ENCODE results near the gene TMEM33.

Gene TMEM33

GRCh38 chr4:41939016-41939626 is 3.9 kb downstream of the TMEM33 start:
- in situ Hi-C loops (cut with HindIII; ENCODE audit: low sequenced_read_pairs), result no loop called here

GRCh38 chr4:41940834-41941233 is 5.6 kb downstream of the TMEM33 start:
- in situ Hi-C loops (cut with HindIII; ENCODE audit: low sequenced_read_pairs), result no loop called here

- in situ Hi-C loops (cut with HindIII; ENCODE audit: low sequenced_read_pairs), result no loop called here
Observed at GRCh38 chr4:41943506-41943905, 8.3 kb downstream of the TMEM33 start.

- in situ Hi-C loops (cut with HindIII; ENCODE audit: low sequenced_read_pairs), result no loop called here
Observed at GRCh38 chr4:41944089-41944488, 8.9 kb downstream of the TMEM33 start.

- in situ Hi-C loops (cut with HindIII; ENCODE audit: low sequenced_read_pairs), result loop anchor here (5.0 kb wide), 1 partner anchor 33 kb away; the partner anchor contains the start of gene DCAF4L1
Observed at GRCh38 chr4:41949531-41949930, 14.3 kb downstream of the TMEM33 start.

GRCh38 chr4:41957634-41958033 is 22.4 kb downstream of the TMEM33 start:
- in situ Hi-C loops (cut with HindIII; ENCODE audit: low sequenced_read_pairs), result no loop called here

- in situ Hi-C loops (cut with HindIII; ENCODE audit: low sequenced_read_pairs), result no loop called here
Observed at GRCh38 chr4:41963105-41963504, 27.9 kb downstream of the TMEM33 start.

- in situ Hi-C loops (cut with HindIII; ENCODE audit: low sequenced_read_pairs), result no loop called here
Observed at GRCh38 chr4:41964401-41964800, 29.2 kb downstream of the TMEM33 start.

GRCh38 chr4:41967392-41967791 is 32.2 kb downstream of the TMEM33 start:
- in situ Hi-C loops (cut with HindIII; ENCODE audit: low sequenced_read_pairs), result no loop called here

- in situ Hi-C loops (cut with HindIII; ENCODE audit: low sequenced_read_pairs), result no loop called here
Observed at GRCh38 chr4:41969671-41970070, 34.4 kb downstream of the TMEM33 start.

GRCh38 chr4:41975341-41975740 is 40.1 kb downstream of the TMEM33 start:
- in situ Hi-C loops (cut with HindIII; ENCODE audit: low sequenced_read_pairs), result no loop called here

GRCh38 chr4:41976775-41977516 is 41.7 kb downstream of the TMEM33 start:
- in situ Hi-C loops (cut with HindIII; ENCODE audit: low sequenced_read_pairs), result no loop called here

- in situ Hi-C loops (cut with HindIII; ENCODE audit: low sequenced_read_pairs), result no loop called here
Observed at GRCh38 chr4:41977709-41978108, 42.5 kb downstream of the TMEM33 start.

GRCh38 chr4:41981456-41981855 is 46.2 kb downstream of the TMEM33 start, which contains the start of gene DCAF4L1:
Gene DCAF4L1, plus strand, starts transcription at chr4:41981756. Its CDS starts 37 bp downstream, at chr4:41981793.
- in situ Hi-C loops (cut with HindIII; ENCODE audit: low sequenced_read_pairs), result loop anchor here (5.0 kb wide), 1 partner anchor 34 kb away; no protein-coding TSS in a partner anchor

- in situ Hi-C loops (cut with HindIII; ENCODE audit: low sequenced_read_pairs), result loop anchor here (5.0 kb wide), 1 partner anchor 35 kb away; no protein-coding TSS in a partner anchor
Observed at GRCh38 chr4:41982716-41983115, 47.5 kb downstream of the TMEM33 start.

GRCh38 chr4:41985151-41985550 is 49.9 kb downstream of the TMEM33 start:
- in situ Hi-C loops (cut with HindIII; ENCODE audit: low sequenced_read_pairs), result no loop called here

- in situ Hi-C loops (cut with HindIII; ENCODE audit: low sequenced_read_pairs), result no loop called here
Observed at GRCh38 chr4:41989994-41990364, 54.8 kb downstream of the TMEM33 start.

GRCh38 chr4:41990365-41991111 is 55.3 kb downstream of the TMEM33 start, which contains the start of gene SLC30A9:
Gene SLC30A9, plus strand, starts transcription at chr4:41990530. Its CDS starts 122 bp downstream, at chr4:41990652.
- in situ Hi-C loops (cut with HindIII; ENCODE audit: low sequenced_read_pairs), result no loop called here

GRCh38 chr4:41991916-41992767 is 56.9 kb downstream of the TMEM33 start:
- in situ Hi-C loops (cut with HindIII; ENCODE audit: low sequenced_read_pairs), result no loop called here

Measured in endothelial cell of hepatic sinusoid (primary cell).